Astrocyte of the hippocampus (primary cell): Measurements from ENCODE around the gene MPLKIP.
"Not testable (repeated sequence)": the region's sequence is repeated elsewhere in the genome, so short reads cannot be mapped to it uniquely, and the experiment has no call there.

Experiments used
- DNase-seq: peaks from one replicate; pipeline ENCODE4 v3.0.0; 2011; ENCODE audit warnings: low read depth, low spot score

The MPLKIP gene

GRCh38 chr7:40134428-40135316 lies at the start of gene MPLKIP, which contains the start of gene SUGCT:
Gene MPLKIP (minus strand): TSS chr7:40134622. CDS start chr7:40134567, 55 bp downstream.
Gene SUGCT (plus strand): TSS chr7:40135005.
- DNase-seq = peak; percentile 96

- no peak for DNase-seq
Measured at GRCh38 chr7:40182452-40182851, 48.0 kb upstream of the MPLKIP start.

- DNase-seq = no peak
Measured at GRCh38 chr7:40177071-40177470, 42.6 kb upstream of the MPLKIP start.

GRCh38 chr7:40175725-40176510 lies 41.5 kb upstream of the MPLKIP start:
- peak; percentile 13 for DNase-seq

GRCh38 chr7:40175256-40175655 lies 40.8 kb upstream of the MPLKIP start:
- not testable (repeated sequence) for DNase-seq

- not testable (repeated sequence) for DNase-seq
Measured at GRCh38 chr7:40173121-40173520, 38.7 kb upstream of the MPLKIP start.

GRCh38 chr7:40168266-40168665 lies 33.8 kb upstream of the MPLKIP start:
- DNase-seq = not testable (repeated sequence)

- no peak for DNase-seq
Measured at GRCh38 chr7:40167291-40167690, 32.9 kb upstream of the MPLKIP start.

GRCh38 chr7:40165216-40165615 lies 30.8 kb upstream of the MPLKIP start:
- no peak for DNase-seq

GRCh38 chr7:40162516-40162915 lies 28.1 kb upstream of the MPLKIP start:
- peak; percentile 14 for DNase-seq

- no peak for DNase-seq
Measured at GRCh38 chr7:40156988-40157387, 22.6 kb upstream of the MPLKIP start.

- no peak for DNase-seq
Measured at GRCh38 chr7:40151504-40151903, 17.1 kb upstream of the MPLKIP start.

- no peak for DNase-seq
Measured at GRCh38 chr7:40148671-40149070, 14.2 kb upstream of the MPLKIP start.

GRCh38 chr7:40148247-40148580 lies 13.8 kb upstream of the MPLKIP start:
- not testable (repeated sequence) for DNase-seq

GRCh38 chr7:40147371-40148246 lies 13.2 kb upstream of the MPLKIP start:
- peak; percentile 30 for DNase-seq

GRCh38 chr7:40145596-40146130 lies 11.2 kb upstream of the MPLKIP start:
- not testable (repeated sequence) for DNase-seq

GRCh38 chr7:40141916-40142315 lies 7.5 kb upstream of the MPLKIP start:
- DNase-seq = not testable (repeated sequence)

GRCh38 chr7:40139891-40140290 lies 5.5 kb upstream of the MPLKIP start:
- DNase-seq = not testable (repeated sequence)

GRCh38 chr7:40138973-40139372 lies 4.6 kb upstream of the MPLKIP start:
- DNase-seq = no peak

GRCh38 chr7:40137563-40137962 lies 3.1 kb upstream of the MPLKIP start:
- no peak for DNase-seq

GRCh38 chr7:40135317-40135610 lies 842 bp upstream of the MPLKIP start:
- no peak for DNase-seq
